ENCODE measurements around the gene ERP44. TPM values are rescaled to one million over a fixed set of nuclear protein-coding genes. Genes with fewer than 3 reads are reported as not detected.
"Not testable (repeated sequence)": the region's sequence is repeated elsewhere in the genome, so short reads cannot be mapped to it uniquely, and the experiment has no call there.

Gene ERP44
- total and polyA plus RNA-seq, 11 donors: 7.9 to 21.6 (median 15.7) TPM

GRCh38 chr9:100096378-100096916 lies 2.4 kb downstream of the ERP44 start:
- ATAC-seq (no peak), DNase-seq (no peak)
- peaks cover 0 to 59% (median 27%) of the 10 kb centered on the region in 12 donors for H3K4me1 ChIP-seq
- no peaks in the 10 kb centered on the region for H3K27me3 ChIP-seq
- no peak overlapping the region for H3K27ac ChIP-seq
- intact Hi-C loops (cut with DNase I): loop anchor here in 4 of 10 donors (5.0 to 10.0 kb wide), 4 partner anchors 69 to 1298 kb away; partner anchors contain the start of genes MRPL50 (in 1 of the 4) and ZNF189 (in 1 of the 4)
- no peaks in the 10 kb centered on the region for H3K9me3 ChIP-seq
- 71 to 80% (median 74%) methylated on average over 3 of the region's 3 CpGs for WGBS, 4 donors
- H3K4me3 ChIP-seq: no peak overlapping the region
- TF ChIP-seq CTCF (IDR thresholded peaks at IDR 0.05): no peak
- no peak for TF ChIP-seq POLR2A (IDR thresholded peaks at IDR 0.05)
- H3K36me3 ChIP-seq: peaks cover 0 to 4% (median 0%) of the 10 kb centered on the region in 9 donors

- ATAC-seq: not testable (repeated sequence)
- peaks cover 0 to 66% (median 25%) of the 10 kb centered on the region in 12 donors for H3K4me1 ChIP-seq
- 94 to 99% (median 97%) methylated on average over 2 of the region's 2 CpGs for WGBS, 4 donors
Observed at GRCh38 chr9:100094411-100094810, 4.4 kb downstream of the ERP44 start.

GRCh38 chr9:100092066-100092465 lies 6.7 kb downstream of the ERP44 start:
- 85 to 97% (median 92%) methylated on average over 1 of the region's 1 CpG for WGBS, 4 donors
- DNase-seq (no peak), ATAC-seq (no peak)
- TF ChIP-seq POLR2A (IDR thresholded peaks at IDR 0.05) (no peak), CTCF (IDR thresholded peaks at IDR 0.05) (no peak)
- Histone ChIP-seq H3K4me3 (no peak overlapping the region), H3K27me3 (no peaks in the 10 kb centered on the region), H3K9me3 (no peaks in the 10 kb centered on the region), H3K27ac (no peak overlapping the region), H3K4me1 (peaks cover 0 to 70% (median 24%) of the 10 kb centered on the region in 12 donors), H3K36me3 (no peaks in the 10 kb centered on the region)
- intact Hi-C loops (cut with DNase I): loop anchor here in 2 of 10 donors (10.0 kb wide), 2 partner anchors 123 to 1303 kb away; partner anchors contain the start of genes MRPL50 (in 1 of the 2) and ZNF189 (in 1 of the 2)

More at GRCh38 chr9:100094411-100094810, 4.4 kb downstream of the ERP44 start:
- H3K27me3 ChIP-seq, H3K36me3 ChIP-seq, H3K27ac ChIP-seq, DNase-seq, H3K4me3 ChIP-seq, H3K9me3 ChIP-seq: not testable (repeated sequence)
- intact Hi-C loops (cut with DNase I): loop anchor here in 2 of 10 donors (10.0 kb wide), 2 partner anchors 120 to 1300 kb away; partner anchors contain the start of genes MRPL50 (in 1 of the 2) and ZNF189 (in 1 of the 2)

GRCh38 chr9:100091650-100092049 lies 7.2 kb downstream of the ERP44 start:
- no peak overlapping the region for H3K4me3 ChIP-seq
- H3K36me3 ChIP-seq: no peaks in the 10 kb centered on the region
- H3K27ac ChIP-seq: no peak overlapping the region
- no peaks in the 10 kb centered on the region for H3K9me3 ChIP-seq
- DNase-seq (no peak), ATAC-seq (no peak)
- intact Hi-C loops (cut with DNase I): loop anchor here in 2 of 10 donors (10.0 kb wide), 2 partner anchors 123 to 1303 kb away; partner anchors contain the start of genes MRPL50 (in 1 of the 2) and ZNF189 (in 1 of the 2)
- H3K27me3 ChIP-seq: no peaks in the 10 kb centered on the region
- TF ChIP-seq CTCF (IDR thresholded peaks at IDR 0.05) (no peak), POLR2A (IDR thresholded peaks at IDR 0.05) (no peak)
- H3K4me1 ChIP-seq: peaks cover 0 to 70% (median 21%) of the 10 kb centered on the region in 12 donors
- WGBS, 4 donors: 88 to 94% (median 90%) methylated on average over 1 of the region's 1 CpG
